Psoas muscle (tissue), 8 donors: ENCODE measurements around the gene DMGDH. TPM values are rescaled to one million over a fixed set of nuclear protein-coding genes. Genes with fewer than 3 reads are reported as not detected.

Source experiments
- ATAC-seq, 4 donors: fragments of 200-7000 bp; cut with Tn5 transposase; one replicate each; pipeline ENCODE4 v1.9.1; 2020; ENCODE audit warnings: moderate library complexity in 3 of 4, mild to moderate bottlenecking in 2 of 4
- DNase-seq, 2 donors: peaks; one replicate each; pipeline ENCODE4 v3.0.0-alpha.2; 2020
- H3K27ac ChIP-seq: fragments of 200-600 bp; one replicate; pipeline ENCODE4 v1.8.0; 2022
- H3K27me3 ChIP-seq, 3 donors: fragments of 200-600 bp in 1 of 3; one replicate each; pipeline versions ENCODE4 v1.6.1 to v1.8.0; 2013 to 2022; ENCODE audit warnings: low read length in 2 of 3, mild to moderate bottlenecking in 2 of 3, moderate library complexity in 1 of 3; ENCODE audit not compliant: insufficient read depth in 3 of 3
- H3K36me3 ChIP-seq, 2 donors: fragments of 200-600 bp in 1 of 2; one replicate each; pipeline versions ENCODE4 v1.6.1 to v1.8.0; 2013 to 2022; ENCODE audit warnings: low read depth in 1 of 2, mild to moderate bottlenecking in 1 of 2, moderate library complexity in 1 of 2; ENCODE audit not compliant: insufficient read depth in 1 of 2
- H3K4me1 ChIP-seq: fragments of 200-600 bp; one replicate; pipeline ENCODE4 v1.8.0; 2022
- H3K4me3 ChIP-seq: fragments of 200-600 bp; one replicate; pipeline ENCODE4 v1.8.0; 2022; ENCODE audit warnings: mild to moderate bottlenecking
- H3K9me3 ChIP-seq: fragments of 200-600 bp; one replicate; pipeline ENCODE4 v1.8.0; 2022
- CTCF ChIP-seq: fragments of 200-600 bp; IDR thresholded peaks from one replicate; pipeline ENCODE4 v1.8.0; 2022; ENCODE audit warnings: antibody characterized with exemption
- WGBS, 3 donors: extraction: QIAGEN DNeasy Blood & Tissue Kit; methylation state at CpG; one replicate each; pipeline versions ENCODE4 v1.1.6 to v1.1.7; 2013; 5-methylcytosine and 5-hydroxymethylcytosine counted together
- intact Hi-C, 2 donors: fragments of 100-400 bp; cut with DNase I; formaldehyde crosslinking; loops; one replicate each; pipeline versions ENCODE4 v1.11.0 to v1.14.2; 2022
- polyA plus RNA-seq, 3 donors: library from polyadenylated mRNA; stranded (reverse); fragments of 200-250 nt; gene quantifications; one replicate each; pipeline ENCODE4 v1.2.3, GENCODE V29; 2013
- total RNA-seq, 4 donors: library from RNA; stranded (reverse); fragmentation: NEBNext Ultra II Directional in 2 of 4; extraction: Animal tissue kit (Norgen Biotek cat#: 25700) in 2 of 4; gene quantifications; one replicate each; pipeline versions ENCODE4 v1.2.1 to v1.2.4, GENCODE V29; 2021 to 2023
- donor health status: healthy with polysubstance abuse.
- donor health status: DM: no; HTN: no; CAD: no; lungs with moderate emphysema.
- donor health status: Bipolar disorder and iron deficiency.
- donor health status: healthy.
- donor health status: DM: yes; HTN: yes; CAD: no.
- donor health status: DM: no; HTN: no; CAD: no.
- donor health status: DM: no; HTN: no; CAD: no.
- donor health status: DM: yes; HTN: yes; CAD: no.

The DMGDH gene
- total and polyA plus RNA-seq, 7 donors: 0.16 to 2.8 (median 1.7) TPM

- no peak overlapping the region for H3K27ac ChIP-seq
- no peaks in the 10 kb centered on the region for H3K36me3 ChIP-seq
- DNase-seq: no peak
- H3K4me1 ChIP-seq: peaks cover 4% of the 10 kb centered on the region
- no peak overlapping the region for H3K4me3 ChIP-seq
- WGBS, 3 donors: 94 to 100% (median 98%) methylated on average over 1 of the region's 1 CpG
- H3K9me3 ChIP-seq: no peaks in the 10 kb centered on the region
- no peak for TF ChIP-seq CTCF
- intact Hi-C loops: loop anchor here (10.0 kb wide), 3 partner anchors 831 to 1061 kb away; no protein-coding TSS in a partner anchor
- no peak for ATAC-seq
- H3K27me3 ChIP-seq: no peaks in the 10 kb centered on the region
These were observed 45.5 kb downstream of the DMGDH start for GRCh38 chr5:79023947-79024346.

- H3K27ac ChIP-seq: no peak overlapping the region
- intact Hi-C loops: loop anchor here (10.0 kb wide), 3 partner anchors 831 to 1061 kb away; no protein-coding TSS in a partner anchor
- no peaks in the 10 kb centered on the region for H3K9me3 ChIP-seq
- no peaks in the 10 kb centered on the region for H3K36me3 ChIP-seq
- 81 to 89% (median 84%) methylated on average over 1 of the region's 1 CpG for WGBS, 3 donors
- H3K27me3 ChIP-seq: no peaks in the 10 kb centered on the region
- H3K4me3 ChIP-seq: no peak overlapping the region
- ATAC-seq (no peak), DNase-seq (no peak)
- TF ChIP-seq CTCF: no peak
- H3K4me1 ChIP-seq: peaks cover 4% of the 10 kb centered on the region
These were observed 46.1 kb downstream of the DMGDH start for GRCh38 chr5:79023348-79023747.

GRCh38 chr5:79022771-79023170, 46.7 kb downstream of the DMGDH start:
- H3K27ac ChIP-seq: no peak overlapping the region
- intact Hi-C loops: loop anchor here (10.0 kb wide), 3 partner anchors 832 to 1062 kb away; no protein-coding TSS in a partner anchor
- H3K9me3 ChIP-seq: no peaks in the 10 kb centered on the region
- TF ChIP-seq CTCF: no peak
- no peaks in the 10 kb centered on the region for H3K36me3 ChIP-seq
- no peak for DNase-seq
- 90 to 97% (median 92%) methylated on average over 2 of the region's 2 CpGs for WGBS, 3 donors
- no peak overlapping the region for H3K4me3 ChIP-seq
- ATAC-seq: no peak
- peaks cover 4% of the 10 kb centered on the region for H3K4me1 ChIP-seq
- H3K27me3 ChIP-seq: no peaks in the 10 kb centered on the region

GRCh38 chr5:79021753-79022152, 47.7 kb downstream of the DMGDH start:
- intact Hi-C loops: loop anchor here (1.0 to 10.0 kb wide), 4 partner anchors 112 to 1063 kb away; no protein-coding TSS in a partner anchor

More at GRCh38 chr5:79021753-79022152, 47.7 kb downstream of the DMGDH start:
- H3K27me3 ChIP-seq: no peaks in the 10 kb centered on the region
- 36 to 38% (median 38%) methylated on average over 4 of the region's 4 CpGs for WGBS, 3 donors
- no peak overlapping the region for H3K4me3 ChIP-seq
- DNase-seq: no peak
- no peaks in the 10 kb centered on the region for H3K9me3 ChIP-seq
- H3K27ac ChIP-seq: no peak overlapping the region
- no peak for ATAC-seq
- H3K4me1 ChIP-seq: peaks cover 4% of the 10 kb centered on the region
- TF ChIP-seq CTCF: no peak
- H3K36me3 ChIP-seq: no peaks in the 10 kb centered on the region
